Esophagus squamous epithelium (tissue), 4 donors: ENCODE data around the gene CLASP2.

Experiments used
- POLR2A ChIP-seq, 4 donors: fragments of 450-650 bp; IDR thresholded peaks; one replicate each; pipeline ENCODE4 v1.6.1; 2017; ENCODE audit warnings: antibody characterized with exemption in 4 of 4, mild to moderate bottlenecking in 4 of 4, moderate library complexity in 3 of 4
- TF ChIP-seq, protein P1 (sequence below), 6 experiments: fragments of 450-650 bp in 4 of 6; fragments of 200-600 bp in 2 of 6; sonication (generic) in 2 of 6; IDR thresholded peaks; one replicate each; pipeline ENCODE4 v1.5.1; 2016 to 2019; ENCODE audit warnings: antibody characterized with exemption in 6 of 6, mild to moderate bottlenecking in 4 of 6, moderate library complexity in 4 of 6

DNA sequence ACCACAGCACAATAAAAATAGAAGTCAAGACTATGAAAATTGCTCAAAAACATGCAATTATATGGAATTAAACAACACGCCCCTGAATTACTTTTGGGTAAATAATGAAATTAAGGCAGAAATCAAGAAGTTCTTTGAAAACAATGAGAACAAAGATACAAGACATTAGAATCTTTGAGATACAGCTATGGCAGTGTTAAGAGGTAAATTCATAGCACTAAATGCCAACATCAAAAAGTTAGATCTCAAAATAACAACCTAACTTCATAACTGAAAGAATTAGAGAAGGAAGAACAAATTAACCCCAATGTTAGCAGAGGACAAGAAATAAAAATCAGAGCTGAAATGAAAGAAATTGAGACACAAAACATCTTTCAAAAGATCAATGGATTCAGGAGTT, 191.3 kb downstream of the CLASP2 start:
- no peak for TF ChIP-seq POLR2A (IDR thresholded peaks at IDR 0.05)
- TF ChIP-seq, protein P1, sequence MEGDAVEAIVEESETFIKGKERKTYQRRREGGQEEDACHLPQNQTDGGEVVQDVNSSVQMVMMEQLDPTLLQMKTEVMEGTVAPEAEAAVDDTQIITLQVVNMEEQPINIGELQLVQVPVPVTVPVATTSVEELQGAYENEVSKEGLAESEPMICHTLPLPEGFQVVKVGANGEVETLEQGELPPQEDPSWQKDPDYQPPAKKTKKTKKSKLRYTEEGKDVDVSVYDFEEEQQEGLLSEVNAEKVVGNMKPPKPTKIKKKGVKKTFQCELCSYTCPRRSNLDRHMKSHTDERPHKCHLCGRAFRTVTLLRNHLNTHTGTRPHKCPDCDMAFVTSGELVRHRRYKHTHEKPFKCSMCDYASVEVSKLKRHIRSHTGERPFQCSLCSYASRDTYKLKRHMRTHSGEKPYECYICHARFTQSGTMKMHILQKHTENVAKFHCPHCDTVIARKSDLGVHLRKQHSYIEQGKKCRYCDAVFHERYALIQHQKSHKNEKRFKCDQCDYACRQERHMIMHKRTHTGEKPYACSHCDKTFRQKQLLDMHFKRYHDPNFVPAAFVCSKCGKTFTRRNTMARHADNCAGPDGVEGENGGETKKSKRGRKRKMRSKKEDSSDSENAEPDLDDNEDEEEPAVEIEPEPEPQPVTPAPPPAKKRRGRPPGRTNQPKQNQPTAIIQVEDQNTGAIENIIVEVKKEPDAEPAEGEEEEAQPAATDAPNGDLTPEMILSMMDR (IDR thresholded peaks at IDR 0.05) = no peak
